Measurements from ENCODE around the gene SELENOS. TPM values are rescaled to one million over a fixed set of nuclear protein-coding genes. Genes with fewer than 3 reads are reported as not detected.

Gene SELENOS
- total and polyA plus RNA-seq, 11 donors = 38.7 to 209 (median 49.8) TPM

GRCh38 chr15:101244036-101244781 is 33.1 kb downstream of the SELENOS start:
- Histone ChIP-seq H3K4me3 (peak overlapping the region in 1 of 12 donors; percentile 40), H3K4me1 (peaks cover 0 to 100% (median 79%) of the 10 kb centered on the region in 12 donors), H3K27ac (peak overlapping the region in 2 of 12 donors; percentile 11 to 70), H3K9me3 (no peaks in the 10 kb centered on the region), H3K36me3 (peaks cover 0 to 20% (median 4%) of the 10 kb centered on the region in 9 donors), H3K27me3 (no peaks in the 10 kb centered on the region)
- DNase-seq = no peak
- no peak for ATAC-seq
- WGBS, 4 donors = 61 to 80% (median 64%) methylated on average over 7 of the region's 7 CpGs
- intact Hi-C loops (cut with DNase I) = loop anchor here in 6 of 10 donors (5.0 to 10.0 kb wide), 5 partner anchors 37 to 59 kb away; no protein-coding TSS in a partner anchor
- no peak for TF ChIP-seq POLR2A (IDR thresholded peaks at IDR 0.05)
- TF ChIP-seq CTCF (IDR thresholded peaks at IDR 0.05) = no peak

- no peak for TF ChIP-seq POLR2A (IDR thresholded peaks at IDR 0.05)
- TF ChIP-seq CTCF (IDR thresholded peaks at IDR 0.05) = no peak
- no peak for ATAC-seq
- Histone ChIP-seq H3K36me3 (peaks cover 0 to 17% (median 4%) of the 10 kb centered on the region in 9 donors), H3K27ac (peak overlapping the region in 8 of 12 donors; percentile 5 to 70 (median 24)), H3K4me3 (peak overlapping the region in 1 of 12 donors; percentile 40), H3K9me3 (no peaks in the 10 kb centered on the region), H3K27me3 (no peaks in the 10 kb centered on the region), H3K4me1 (peaks cover 0 to 100% (median 74%) of the 10 kb centered on the region in 12 donors)
- WGBS, 4 donors = 82 to 88% (median 86%) methylated on average over 9 of the region's 9 CpGs
- DNase-seq = no peak
- intact Hi-C loops (cut with DNase I) = loop anchor here in 6 of 10 donors (5.0 to 10.0 kb wide), 5 partner anchors 36 to 59 kb away; no protein-coding TSS in a partner anchor
Observed at GRCh38 chr15:101243420-101243819, 33.9 kb downstream of the SELENOS start.

- H3K27me3 ChIP-seq = no peaks in the 10 kb centered on the region
- intact Hi-C loops (cut with DNase I) = loop anchor here in 6 of 10 donors (5.0 to 10.0 kb wide), 5 partner anchors 36 to 58 kb away; no protein-coding TSS in a partner anchor
- H3K27ac ChIP-seq = peak overlapping the region in 10 of 12 donors; percentile 5 to 70 (median 26)
- peaks cover 0 to 100% (median 70%) of the 10 kb centered on the region in 12 donors for H3K4me1 ChIP-seq
- H3K9me3 ChIP-seq = no peaks in the 10 kb centered on the region
- ATAC-seq (peak in 1 of 4 donors; percentile 33), DNase-seq (peak in 1 of 5 donors; percentile 38)
- TF ChIP-seq CTCF (IDR thresholded peaks at IDR 0.05) (no peak), POLR2A (IDR thresholded peaks at IDR 0.05) (no peak)
- peak overlapping the region in 1 of 12 donors; percentile 40 for H3K4me3 ChIP-seq
- peaks cover 0 to 13% (median under 1%) of the 10 kb centered on the region in 9 donors for H3K36me3 ChIP-seq
- 47 to 52% (median 49%) methylated on average over 6 of the region's 6 CpGs for WGBS, 4 donors
Observed at GRCh38 chr15:101242999-101243336, 34.3 kb downstream of the SELENOS start.

Data from heart left ventricle (tissue), 16 donors.